HL-60 (cell line): Measurements from ENCODE around the gene WWOX.

Experiments used
- DNase-seq, 2 experiments: peaks; one replicate each; pipeline ENCODE4 v3.0.0-alpha.2; 2010 to 2020; ENCODE audit warnings: low read depth in 1 of 2, low spot score in 1 of 2
- H3K27ac ChIP-seq: fragments of 250-450 bp; sonication (Bioruptor Pico); replicated peaks from 2 replicates; pipeline ENCODE4 v1.5.1; 2020; ENCODE audit warnings: mild to moderate bottlenecking, moderate library complexity
- H3K27me3 ChIP-seq: fragments of 250-450 bp; sonication (Bioruptor Pico); 2 replicates; pipeline ENCODE4 v1.5.1; 2021; ENCODE audit warnings: mild to moderate bottlenecking, moderate library complexity; ENCODE audit not compliant: insufficient read depth, poor library complexity, severe bottlenecking
- H3K4me3 ChIP-seq: replicated peaks from 2 replicates; pipeline ENCODE4 v1.5.1; 2011; ENCODE audit warnings: mild to moderate bottlenecking, control low read depth, low read length; ENCODE audit not compliant: insufficient read depth
- CTCF ChIP-seq: IDR thresholded peaks from one replicate; pipeline ENCODE4 v1.5.1; 2011; ENCODE audit warnings: low read length, control low read depth, inconsistent platforms; ENCODE audit not compliant: insufficient read depth
- GABPA ChIP-seq: IDR thresholded peaks from 2 replicates; pipeline ENCODE4 v1.6.1; 2012; ENCODE audit warnings: low read depth
- POLR2AphosphoS5 ChIP-seq: IDR thresholded peaks from 2 replicates; pipeline ENCODE4 v1.6.1; 2012; ENCODE audit warnings: low read depth
- REST ChIP-seq: IDR thresholded peaks from 2 replicates; pipeline ENCODE4 v1.6.1; 2012; ENCODE audit warnings: low read depth; ENCODE audit not compliant: insufficient replicate concordance
- SPI1 ChIP-seq: IDR thresholded peaks from 2 replicates; pipeline ENCODE4 v1.6.1; 2012; ENCODE audit warnings: low read depth, mild to moderate bottlenecking, borderline replicate concordance

Gene WWOX

GRCh38 chr16:78170494-78170933 lies 71.1 kb downstream of the WWOX start:
- Histone ChIP-seq H3K4me3 (no peak overlapping the region), H3K27me3 (no peaks in the 10 kb centered on the region), H3K27ac (no peak overlapping the region)
- TF ChIP-seq REST (no peak), CTCF (no peak), GABPA (no peak), POLR2AphosphoS5 (no peak), SPI1 (no peak)
- DNase-seq, result no peak

- Histone ChIP-seq H3K27ac (no peak overlapping the region), H3K4me3 (no peak overlapping the region), H3K27me3 (no peaks in the 10 kb centered on the region)
- TF ChIP-seq CTCF (no peak), REST (no peak), SPI1 (no peak), GABPA (no peak), POLR2AphosphoS5 (no peak)
- DNase-seq, result no peak
Measured at GRCh38 chr16:78175287-78175686, 75.8 kb downstream of the WWOX start.

- DNase-seq, result no peak
- no peak for TF ChIP-seq CTCF
- no peak for TF ChIP-seq POLR2AphosphoS5
- no peak for TF ChIP-seq SPI1
- TF ChIP-seq REST, result no peak
- no peak for TF ChIP-seq GABPA
- Histone ChIP-seq H3K27me3 (no peaks in the 10 kb centered on the region), H3K4me3 (no peak overlapping the region), H3K27ac (no peak overlapping the region)
Measured at GRCh38 chr16:78176435-78176834, 77.0 kb downstream of the WWOX start.
